IMR-90 (cell line): ENCODE results near the gene MPRIP. TPM values are rescaled to one million over a fixed set of nuclear protein-coding genes. Genes with fewer than 3 reads are reported as not detected.

Experiments used
- ATAC-seq: fragments of 200-7000 bp; cut with Tn5 transposase; 2 replicates; pipeline ENCODE4 v1.9.1; 2020; ENCODE audit warnings: low read depth, mild to moderate bottlenecking, moderate library complexity
- BruUV-seq: library from RNA; stranded (reverse); fragments of 400-500 nt; replicated peaks from 2 replicates; lab custom pipeline; 2021; lab: Mats Ljungman, UMichigan
- CTCF ChIA-PET: fragments of 300-600 bp; formaldehyde crosslinking; extraction: SDS; loops from one replicate; lab custom pipeline; 2021; ENCODE audit warnings: antibody characterized with exemption; lab: Yijun Ruan, JAX
- POLR2A ChIA-PET: fragments of 300-600 bp; sonication (Branson Sonifier 250); formaldehyde crosslinking; loops from one replicate; lab custom pipeline; 2022; ENCODE audit warnings: antibody characterized with exemption; ENCODE audit not compliant: unreplicated experiment; lab: Charles Lee
- DNase-seq: peaks from one replicate; pipeline ENCODE4 v3.0.0; 2013
- H2AFZ ChIP-seq: replicated peaks from 2 replicates; pipeline ENCODE3; 2013; ENCODE audit warnings: low read length, mild to moderate bottlenecking; ENCODE audit not compliant: poor library complexity
- H2AK5ac ChIP-seq: 2 replicates; pipeline ENCODE4 v1.6.1; 2013; ENCODE audit warnings: low read depth, low read length, inconsistent platforms
- H2AK9ac ChIP-seq: replicated peaks from 2 replicates; pipeline ENCODE3; 2013; ENCODE audit warnings: mild to moderate bottlenecking, low read depth, low read length, moderate library complexity; ENCODE audit not compliant: poor library complexity
- H2BK120ac ChIP-seq: 2 replicates; pipeline ENCODE4 v1.6.1; 2013; ENCODE audit warnings: low read depth, low read length, inconsistent platforms
- H2BK15ac ChIP-seq: 3 replicates; pipeline ENCODE4 v1.6.1; 2013; ENCODE audit warnings: low read depth, low read length, inconsistent platforms
- H2BK20ac ChIP-seq: 2 replicates; pipeline ENCODE4 v1.6.1; 2013; ENCODE audit warnings: low read depth, mild to moderate bottlenecking, inconsistent platforms, low read length, moderate library complexity
- H2BK5ac ChIP-seq: 2 replicates; pipeline ENCODE4 v1.6.1; 2013; ENCODE audit warnings: mild to moderate bottlenecking, low read depth, low read length, inconsistent platforms; ENCODE audit not compliant: poor library complexity, severe bottlenecking
- H3K14ac ChIP-seq: replicated peaks from 2 replicates; pipeline ENCODE4 v1.6.1; 2013; ENCODE audit warnings: low read depth, low read length, inconsistent platforms
- H3K18ac ChIP-seq: 2 replicates; pipeline ENCODE4 v1.6.1; 2013; ENCODE audit warnings: low read depth, low read length, control low read depth
- H3K23ac ChIP-seq: 2 replicates; pipeline ENCODE4 v1.6.1; 2013; ENCODE audit warnings: low read depth, low read length, inconsistent platforms
- H3K27ac ChIP-seq: 2 replicates; pipeline ENCODE4 v1.5.1; 2013; ENCODE audit warnings: mild to moderate bottlenecking, control low read depth, low read length; ENCODE audit not compliant: insufficient read depth
- H3K27me3 ChIP-seq: 2 replicates; pipeline ENCODE4 v1.6.1; 2013; ENCODE audit warnings: low read length; ENCODE audit not compliant: control insufficient read depth, insufficient read depth
- H3K36me3 ChIP-seq: 2 replicates; pipeline ENCODE4 v1.6.1; 2013; ENCODE audit warnings: low read length, mixed read lengths; ENCODE audit not compliant: control insufficient read depth, insufficient read depth
- H3K4ac ChIP-seq: 2 replicates; pipeline ENCODE4 v1.6.1; 2013; ENCODE audit warnings: low read depth, low read length, inconsistent platforms
- H3K4me1 ChIP-seq: 2 replicates; pipeline ENCODE4 v1.6.1; 2013; ENCODE audit warnings: low read length, mixed read lengths; ENCODE audit not compliant: control insufficient read depth, insufficient read depth
- H3K4me2 ChIP-seq: 2 replicates; pipeline ENCODE4 v1.6.1; 2013; ENCODE audit warnings: low read depth, mild to moderate bottlenecking, control low read depth, low read length, moderate library complexity
- H3K4me3 ChIP-seq: 2 replicates; pipeline ENCODE4 v1.5.1; 2013; ENCODE audit warnings: low read depth, mild to moderate bottlenecking, control low read depth, low read length, moderate library complexity; ENCODE audit not compliant: insufficient read depth
- H3K56ac ChIP-seq: 2 replicates; pipeline ENCODE4 v1.6.1; 2013; ENCODE audit warnings: low read length, inconsistent platforms; ENCODE audit not compliant: insufficient read depth; ENCODE audit errors: extremely low read depth
- H3K79me1 ChIP-seq, 2 experiments: 2 replicates each; pipeline ENCODE4 v1.6.1; 2013; ENCODE audit warnings: low read length in 2 of 2, inconsistent platforms in 1 of 2, low read depth in 1 of 2
- H3K9ac ChIP-seq: 2 replicates; pipeline ENCODE4 v1.6.1; 2013; ENCODE audit warnings: low read depth, low read length, control low read depth
- H3K9me1 ChIP-seq: 2 replicates; pipeline ENCODE4 v1.6.1; 2013; ENCODE audit warnings: low read length, inconsistent platforms; ENCODE audit not compliant: insufficient read depth
- H3K9me3 ChIP-seq: 2 replicates; pipeline ENCODE4 v1.6.1; 2013; ENCODE audit warnings: low read length; ENCODE audit not compliant: control insufficient read depth, insufficient read depth
- H4K20me1 ChIP-seq: 2 replicates; pipeline ENCODE4 v1.6.1; 2013; ENCODE audit warnings: low read length, inconsistent platforms; ENCODE audit not compliant: insufficient read depth
- H4K5ac ChIP-seq: 2 replicates; pipeline ENCODE4 v1.6.1; 2013; ENCODE audit warnings: mild to moderate bottlenecking, low read depth, low read length, control low read depth
- H4K8ac ChIP-seq, 2 experiments: 2 replicates each; pipeline ENCODE4 v1.6.1; 2013; ENCODE audit warnings: low read depth in 2 of 2, low read length in 2 of 2, control low read depth in 1 of 2, inconsistent platforms in 1 of 2
- H4K91ac ChIP-seq: 2 replicates; pipeline ENCODE4 v1.6.1; 2013; ENCODE audit warnings: low read depth, low read length, inconsistent platforms; ENCODE audit not compliant: insufficient read depth
- BHLHE40 ChIP-seq: fragments of 150-350 bp; IDR thresholded peaks from 2 replicates; pipeline ENCODE4 v1.6.1; 2016; ENCODE audit warnings: mild to moderate bottlenecking, low read depth, low read length
- CTCF ChIP-seq: conservative IDR thresholded peaks from 2 replicates; pipeline ENCODE4 v1.5.1; 2012; ENCODE audit warnings: mild to moderate bottlenecking, low read depth, low read length, improper control_type of control experiment
- FOS ChIP-seq: fragments of 150-350 bp; IDR thresholded peaks from 2 replicates; pipeline ENCODE4 v1.6.1; 2016; ENCODE audit warnings: low read depth, low read length
- MAFK ChIP-seq: IDR thresholded peaks from 2 replicates; pipeline ENCODE4 v1.6.1; 2012; ENCODE audit warnings: low read depth, low read length, improper control_type of control experiment
- MAZ ChIP-seq: IDR thresholded peaks from 2 replicates; pipeline ENCODE4 v1.6.1; 2012; ENCODE audit warnings: low read depth, mild to moderate bottlenecking, low read length, improper control_type of control experiment, moderate library complexity, borderline replicate concordance
- MXI1 ChIP-seq: IDR thresholded peaks from 2 replicates; pipeline ENCODE4 v1.6.1; 2012; ENCODE audit warnings: low read depth, mild to moderate bottlenecking, low read length, moderate library complexity, borderline replicate concordance
- NFE2L2 ChIP-seq: fragments of 150-350 bp; IDR thresholded peaks from 2 replicates; pipeline ENCODE4 v1.6.1; 2016; ENCODE audit warnings: low read depth, mild to moderate bottlenecking, low read length
- RCOR1 ChIP-seq: IDR thresholded peaks from 2 replicates; pipeline ENCODE4 v1.6.1; 2012; ENCODE audit warnings: mild to moderate bottlenecking, low read length, improper control_type of control experiment; ENCODE audit not compliant: insufficient replicate concordance
- RFX5 ChIP-seq: IDR thresholded peaks from 2 replicates; pipeline ENCODE4 v1.8.0; 2012; ENCODE audit warnings: low read depth, mild to moderate bottlenecking, low read length, moderate library complexity
- SMC3 ChIP-seq: fragments of 150-350 bp; IDR thresholded peaks from 2 replicates; pipeline ENCODE4 v1.6.1; 2016; ENCODE audit warnings: low read depth, mild to moderate bottlenecking, antibody characterized with exemption, low read length, moderate library complexity
- WGBS, 2 experiments: methylation state at CpG; one replicate each; pipeline versions ENCODE4 v1.1.5 to v1.1.7; 2013; ENCODE audit warnings: missing lambda C conversion rate in 2 of 2; ENCODE audit not compliant: insufficient read length in 1 of 2; ENCODE audit errors: extremely low coverage in 2 of 2; 5-methylcytosine and 5-hydroxymethylcytosine counted together
- dilution Hi-C: fragments of 300-500 bp; cut with HindIII; formaldehyde crosslinking; loops from one replicate; pipeline ENCODE4 v1.14.3; 2018; ENCODE audit warnings: low sequenced_read_pairs; ENCODE audit not compliant: unreplicated experiment
- in situ Hi-C: fragments of 300-500 bp; cut with MboI; formaldehyde crosslinking; loops from 3 replicates; pipeline ENCODE4 v1.14.3; 2019; ENCODE audit warnings: low sequenced_read_pairs, inconsistent platforms, mixed read lengths
- intact Hi-C: fragments of 100-400 bp; cut with micrococcal nuclease; formaldehyde crosslinking; loops from 2 replicates; pipeline ENCODE4 v1.10.0; 2022
- polyA plus RNA-seq, 3 experiments: library from polyadenylated mRNA; depleted of rRNA; stranded (reverse); fragments of >200 nt; gene quantifications; 2 replicates each; pipeline ENCODE4 v1.2.3, GENCODE V29; 2012; ENCODE audit warnings: low replicate concordance in 1 of 3
- total RNA-seq: library from RNA; depleted of rRNA; stranded (reverse); fragments of >200 nt; gene quantifications from 2 replicates; pipeline ENCODE4 v1.2.3, GENCODE V29; 2012
- TF ChIP-seq, protein P1 (sequence below): fragments of 150-350 bp; IDR thresholded peaks from 2 replicates; pipeline ENCODE4 v1.6.1; 2016; ENCODE audit warnings: low read depth, mild to moderate bottlenecking, low read length, moderate library complexity, borderline replicate concordance

MPRIP gene
- total and polyA plus RNA-seq, 2 of the 4 experiments (the other 2 are of a cell fraction) = 111 to 149 TPM

DNA sequence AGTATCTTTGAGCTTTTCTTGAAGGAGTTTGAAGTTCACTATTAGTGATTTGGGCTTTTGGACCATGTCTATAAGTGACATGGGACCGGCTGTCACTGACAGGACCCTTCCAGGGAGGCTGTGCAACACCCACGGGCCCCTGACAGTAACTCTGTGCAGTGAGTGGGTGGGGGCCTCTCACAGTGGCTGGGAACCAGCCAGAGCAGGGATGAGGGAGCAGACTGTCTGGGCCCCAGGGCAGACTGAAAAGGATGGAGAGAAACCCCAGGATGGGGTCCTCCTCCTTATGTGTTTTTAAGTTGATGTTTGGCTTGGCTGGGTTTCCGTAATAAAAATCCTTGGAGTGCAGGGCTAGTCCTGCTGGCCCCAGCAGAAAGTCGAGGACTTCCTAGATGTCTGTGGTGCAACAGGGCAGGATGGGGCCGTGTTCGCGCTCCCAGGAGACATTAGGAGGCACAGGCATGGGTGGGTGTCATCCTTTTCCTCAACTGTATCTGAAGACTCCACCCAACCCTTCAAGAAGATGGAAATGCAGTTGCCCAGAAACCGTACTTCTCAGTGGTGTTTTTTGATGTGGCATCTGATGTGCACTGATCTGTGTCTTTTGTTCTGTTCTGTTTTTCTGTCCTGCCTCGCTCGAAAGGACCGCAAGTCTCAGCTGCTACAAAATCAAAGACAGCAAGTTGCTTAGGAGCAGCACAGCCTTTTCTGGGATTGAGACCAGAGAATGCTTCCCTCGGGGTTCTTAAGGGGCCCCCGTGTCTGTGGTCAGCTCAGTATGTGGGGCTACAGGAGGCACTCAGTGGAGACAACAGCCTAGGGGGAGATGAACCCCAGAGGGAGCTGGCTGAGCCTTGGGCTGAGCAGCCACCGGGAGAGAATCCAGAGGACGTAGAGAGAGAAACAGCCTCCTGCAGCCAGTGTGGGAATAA lies 139.7 kb downstream of the MPRIP start:
- WGBS, 2 experiments = 81% methylated on average over 5 of the region's 15 CpGs; no CpG with 5 or more reads in 1 of the 2 experiments
- Histone ChIP-seq H3K14ac (no peak overlapping the region), H3K79me1 (peaks cover 0 to 12% of the 10 kb centered on the region in 2 experiments; a peak in 3 of 4 replicates), H3K27ac (no peak overlapping the region), H3K4me2 (no peak overlapping the region), H2BK15ac (no peak overlapping the region), H3K9me3 (no peaks in the 10 kb centered on the region), H4K5ac (no peak overlapping the region), H3K9me1 (peaks cover 6% of the 10 kb centered on the region), H3K18ac (no peak overlapping the region), H3K36me3 (peaks cover 58% of the 10 kb centered on the region), H2AK5ac (no peak overlapping the region), H4K8ac (no peak overlapping the region), H3K56ac (no peak overlapping the region), H4K20me1 (no peaks in the 10 kb centered on the region), H2BK120ac (no peak overlapping the region), H2BK20ac (no peak overlapping the region), H3K27me3 (no peaks in the 10 kb centered on the region), H3K4me3 (no peak overlapping the region), H2AK9ac (no peak overlapping the region), H3K4ac (no peak overlapping the region), H4K91ac (no peak overlapping the region), H3K9ac (no peak overlapping the region), H2BK5ac (no peak overlapping the region), H2AFZ (no peak overlapping the region), H3K23ac (no peak overlapping the region), H3K4me1 (0 out of 2 replicates have a peak, but pooled peaks cover 2% of the 10 kb centered on the region)
- dilution Hi-C loops = no loop called here
- no peak for DNase-seq
- ChIA-PET CTCF (no interaction called here), POLR2A (no interaction called here)
- intact Hi-C loops = no loop called here
- BruUV-seq = no TSS peak
- no peak for ATAC-seq
- TF ChIP-seq, protein P1, sequence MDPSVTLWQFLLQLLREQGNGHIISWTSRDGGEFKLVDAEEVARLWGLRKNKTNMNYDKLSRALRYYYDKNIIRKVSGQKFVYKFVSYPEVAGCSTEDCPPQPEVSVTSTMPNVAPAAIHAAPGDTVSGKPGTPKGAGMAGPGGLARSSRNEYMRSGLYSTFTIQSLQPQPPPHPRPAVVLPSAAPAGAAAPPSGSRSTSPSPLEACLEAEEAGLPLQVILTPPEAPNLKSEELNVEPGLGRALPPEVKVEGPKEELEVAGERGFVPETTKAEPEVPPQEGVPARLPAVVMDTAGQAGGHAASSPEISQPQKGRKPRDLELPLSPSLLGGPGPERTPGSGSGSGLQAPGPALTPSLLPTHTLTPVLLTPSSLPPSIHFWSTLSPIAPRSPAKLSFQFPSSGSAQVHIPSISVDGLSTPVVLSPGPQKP = no peak
- TF ChIP-seq RFX5 (no peak), BHLHE40 (no peak), FOS (no peak), RCOR1 (no peak), MAFK (no peak), MAZ (no peak), NFE2L2 (no peak), MXI1 (no peak), CTCF (no peak), SMC3 (no peak)
- in situ Hi-C loops = no loop called here
